Femur (tissue), 1 donor: ENCODE data around the gene SRP9.
"Not testable (repeated sequence)": the region's sequence is repeated elsewhere in the genome, so short reads cannot be mapped to it uniquely, and the experiment has no call there.

Experiments used
- DNase-seq: peaks from one replicate; pipeline ENCODE4 v3.0.0-alpha.2; 2017

SRP9 gene

GRCh38 chr1:225778337-225778669, 677 bp downstream of the SRP9 start:
- DNase-seq: no peak

- not testable (repeated sequence) for DNase-seq
Measured at GRCh38 chr1:225779165-225779564, 1.5 kb downstream of the SRP9 start.

GRCh38 chr1:225780134-225780533, 2.5 kb downstream of the SRP9 start:
- DNase-seq: no peak

GRCh38 chr1:225780630-225781029, 3.0 kb downstream of the SRP9 start:
- DNase-seq: no peak

GRCh38 chr1:225789142-225789541, 11.5 kb downstream of the SRP9 start:
- not testable (repeated sequence) for DNase-seq

GRCh38 chr1:225794954-225795353, 17.3 kb downstream of the SRP9 start:
- DNase-seq: no peak

GRCh38 chr1:225796097-225796496, 18.5 kb downstream of the SRP9 start:
- not testable (repeated sequence) for DNase-seq

- not testable (repeated sequence) for DNase-seq
Measured at GRCh38 chr1:225801146-225801545, 23.5 kb downstream of the SRP9 start.

GRCh38 chr1:225806249-225806648, 28.6 kb downstream of the SRP9 start:
- DNase-seq: no peak

- not testable (repeated sequence) for DNase-seq
Measured at GRCh38 chr1:225806736-225807135, 29.1 kb downstream of the SRP9 start.

GRCh38 chr1:225808136-225808535, 30.5 kb downstream of the SRP9 start:
- DNase-seq: no peak

- peak; percentile 94 for DNase-seq
Measured at GRCh38 chr1:225809842-225810578, 32.4 kb downstream of the SRP9 start, which contains the start of gene EPHX1. Gene EPHX1, plus strand, starts transcription at chr1:225810124. Its CDS starts 18,606 bp downstream, at chr1:225828730.

GRCh38 chr1:225810579-225811538, 33.2 kb downstream of the SRP9 start:
- DNase-seq: peak; percentile 74

- no peak for DNase-seq
Measured at GRCh38 chr1:225811622-225812487, 34.2 kb downstream of the SRP9 start.

GRCh38 chr1:225812488-225813213, 35.0 kb downstream of the SRP9 start:
- no peak for DNase-seq

GRCh38 chr1:225813214-225813964, 35.8 kb downstream of the SRP9 start:
- no peak for DNase-seq

- DNase-seq: no peak
Measured at GRCh38 chr1:225814381-225814780, 36.8 kb downstream of the SRP9 start.

- DNase-seq: not testable (repeated sequence)
Measured at GRCh38 chr1:225815090-225815489, 37.5 kb downstream of the SRP9 start.

GRCh38 chr1:225815526-225816178, 38.0 kb downstream of the SRP9 start:
- no peak for DNase-seq

GRCh38 chr1:225816643-225817538, 39.3 kb downstream of the SRP9 start:
- DNase-seq: peak; percentile 73
